Measurements from ENCODE around the gene MYEF2.

DNA sequence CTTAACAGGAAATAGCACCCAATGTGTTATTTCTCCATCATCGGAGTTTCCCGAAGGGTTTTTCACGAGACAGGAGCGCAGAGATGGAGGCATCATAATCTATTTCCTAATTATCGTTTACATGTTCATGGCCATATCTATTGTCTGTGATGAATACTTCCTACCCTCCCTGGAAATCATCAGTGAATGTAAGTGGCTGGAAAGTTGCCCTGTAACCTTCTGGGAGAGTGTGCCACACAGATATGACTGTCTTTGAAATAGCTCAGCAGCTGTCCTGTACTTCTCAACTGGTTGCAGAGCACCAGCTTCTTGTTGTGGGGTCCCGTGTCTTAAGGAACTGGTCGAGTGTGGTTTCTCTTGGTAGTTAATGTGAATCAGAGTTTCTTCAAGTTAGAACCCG is 56.2 kb downstream of the MYEF2 start:
- TF ChIP-seq, protein P1, sequence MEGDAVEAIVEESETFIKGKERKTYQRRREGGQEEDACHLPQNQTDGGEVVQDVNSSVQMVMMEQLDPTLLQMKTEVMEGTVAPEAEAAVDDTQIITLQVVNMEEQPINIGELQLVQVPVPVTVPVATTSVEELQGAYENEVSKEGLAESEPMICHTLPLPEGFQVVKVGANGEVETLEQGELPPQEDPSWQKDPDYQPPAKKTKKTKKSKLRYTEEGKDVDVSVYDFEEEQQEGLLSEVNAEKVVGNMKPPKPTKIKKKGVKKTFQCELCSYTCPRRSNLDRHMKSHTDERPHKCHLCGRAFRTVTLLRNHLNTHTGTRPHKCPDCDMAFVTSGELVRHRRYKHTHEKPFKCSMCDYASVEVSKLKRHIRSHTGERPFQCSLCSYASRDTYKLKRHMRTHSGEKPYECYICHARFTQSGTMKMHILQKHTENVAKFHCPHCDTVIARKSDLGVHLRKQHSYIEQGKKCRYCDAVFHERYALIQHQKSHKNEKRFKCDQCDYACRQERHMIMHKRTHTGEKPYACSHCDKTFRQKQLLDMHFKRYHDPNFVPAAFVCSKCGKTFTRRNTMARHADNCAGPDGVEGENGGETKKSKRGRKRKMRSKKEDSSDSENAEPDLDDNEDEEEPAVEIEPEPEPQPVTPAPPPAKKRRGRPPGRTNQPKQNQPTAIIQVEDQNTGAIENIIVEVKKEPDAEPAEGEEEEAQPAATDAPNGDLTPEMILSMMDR (conservative IDR thresholded peaks at IDR 0.05; ENCODE audit: low read depth, low read length), result no peak
- TF ChIP-seq EZH2 (IDR thresholded peaks at IDR 0.05; ENCODE audit: borderline replicate concordance, low read depth, low read length, poor library complexity, severe bottlenecking), result no peak
